GM18508 (cell line): ENCODE data around the gene OR2AK2.

Experiments used
- ATAC-seq: cut with Tn5 transposase; IDR thresholded peaks from one replicate; pipeline ENCODE4 v1.9.1; 2021; ENCODE audit warnings: moderate number of reproducible peaks; ENCODE audit not compliant: insufficient read depth, unreplicated experiment

Gene OR2AK2

DNA sequence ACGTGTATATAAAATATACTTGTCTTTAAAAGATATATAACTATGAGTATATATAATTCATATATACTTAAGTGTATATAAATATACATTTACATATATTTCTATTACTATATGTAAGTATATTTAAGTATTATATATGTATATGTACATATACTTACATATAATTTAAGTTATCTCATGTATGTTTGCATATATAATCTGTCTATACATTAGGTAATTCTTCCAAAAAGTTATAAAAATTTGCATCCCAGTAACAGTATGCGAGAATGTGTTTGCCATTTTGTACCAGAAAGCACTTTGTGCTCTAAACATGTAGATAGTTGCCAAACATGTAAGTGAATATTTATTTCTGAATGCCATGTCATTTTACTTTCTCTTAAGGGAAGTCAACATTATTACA is at the start of gene OR2AK2:
Gene OR2AK2 (plus strand): TSS at position 301 of the 400 bp plus-strand sequence. CDS start 144 bp downstream, outside the sequence.
- no peak for ATAC-seq

- no peak for ATAC-seq
Measured at GRCh38 chr1:247919952-247920351, 45.1 kb upstream of the OR2AK2 start, which contains the start of gene OR2T8. Gene OR2T8, plus strand, starts transcription at chr1:247920252. Its CDS starts 766 bp downstream, at chr1:247921018.

DNA sequence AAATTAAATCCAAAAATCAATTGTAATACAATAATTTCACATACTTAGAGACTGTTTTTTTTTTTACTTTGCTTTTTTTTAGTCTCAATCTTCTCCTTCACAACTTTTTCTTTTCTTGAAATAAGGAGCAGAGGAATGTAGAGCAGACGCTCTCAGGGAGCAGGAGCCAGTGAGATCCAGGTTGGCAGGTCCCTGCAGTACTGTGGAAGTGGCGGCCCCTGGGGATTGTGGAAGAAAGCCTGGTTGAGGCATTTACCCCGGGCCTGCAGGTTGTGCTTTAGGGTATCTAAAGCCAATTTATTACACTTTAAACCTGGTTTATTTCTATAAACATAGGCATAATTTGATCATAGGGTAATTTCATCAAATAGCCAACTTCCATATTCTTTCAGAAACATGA is 41.1 kb upstream of the OR2AK2 start:
- ATAC-seq: no peak

DNA sequence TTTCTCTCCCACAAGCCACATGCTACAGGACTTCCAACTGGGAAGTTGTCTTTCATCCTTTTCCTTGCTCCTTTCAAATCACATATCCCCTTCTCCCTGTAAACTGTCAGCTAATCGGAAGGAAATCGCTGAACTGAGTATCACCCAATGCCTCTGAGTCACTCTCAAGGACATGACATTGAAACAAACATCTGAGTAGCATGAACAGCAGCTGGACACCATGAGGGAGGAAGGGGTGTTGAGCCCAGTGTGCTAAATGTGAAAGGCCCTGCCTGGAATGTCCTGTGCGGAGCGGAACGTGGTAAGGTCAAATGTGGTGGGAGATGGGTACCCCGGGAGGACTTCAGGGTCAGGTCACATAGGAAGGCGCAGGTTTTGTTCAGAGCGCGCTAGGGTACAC is 40.2 kb upstream of the OR2AK2 start, which contains the start of gene OR2AJ1:
Gene OR2AJ1 (plus strand): TSS at position 22 of the 400 bp plus-strand sequence. CDS start 8,880 bp downstream, outside the sequence.
- ATAC-seq: no peak

DNA sequence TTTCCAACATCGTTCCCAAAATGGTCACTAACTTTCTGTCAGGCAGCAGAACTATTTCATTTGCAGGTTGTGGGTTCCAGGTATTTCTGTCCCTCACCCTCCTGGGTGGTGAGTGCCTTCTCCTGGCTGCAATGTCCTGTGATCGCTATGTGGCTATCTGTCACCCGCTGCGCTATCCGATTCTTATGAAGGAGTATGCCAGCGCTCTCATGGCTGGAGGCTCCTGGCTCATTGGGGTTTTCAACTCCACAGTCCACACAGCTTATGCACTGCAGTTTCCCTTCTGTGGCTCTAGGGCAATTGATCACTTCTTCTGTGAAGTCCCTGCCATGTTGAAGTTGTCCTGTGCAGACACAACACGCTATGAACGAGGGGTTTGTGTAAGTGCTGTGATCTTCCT is 31.0 kb upstream of the OR2AK2 start:
- no peak for ATAC-seq

DNA sequence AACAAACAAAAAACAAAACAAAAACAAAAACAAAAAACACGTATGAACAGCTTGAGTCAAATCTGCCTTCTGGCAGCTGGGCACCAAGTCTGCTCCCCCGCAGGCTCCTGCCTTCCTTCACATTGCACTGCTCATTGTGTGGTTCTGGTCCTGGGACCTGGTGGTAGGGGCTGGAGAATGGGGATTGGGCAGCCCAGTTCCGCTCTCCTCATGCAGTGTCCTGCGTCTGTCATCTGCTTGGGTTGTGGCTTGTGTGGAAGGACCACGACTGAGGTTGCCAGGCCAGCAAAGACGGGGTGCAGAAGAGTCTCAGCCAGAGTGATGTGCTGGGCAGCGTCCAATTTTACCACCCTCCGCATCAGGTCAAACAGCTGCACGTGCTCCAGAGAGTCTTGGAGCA is 29.3 kb upstream of the OR2AK2 start:
- ATAC-seq: no peak

DNA sequence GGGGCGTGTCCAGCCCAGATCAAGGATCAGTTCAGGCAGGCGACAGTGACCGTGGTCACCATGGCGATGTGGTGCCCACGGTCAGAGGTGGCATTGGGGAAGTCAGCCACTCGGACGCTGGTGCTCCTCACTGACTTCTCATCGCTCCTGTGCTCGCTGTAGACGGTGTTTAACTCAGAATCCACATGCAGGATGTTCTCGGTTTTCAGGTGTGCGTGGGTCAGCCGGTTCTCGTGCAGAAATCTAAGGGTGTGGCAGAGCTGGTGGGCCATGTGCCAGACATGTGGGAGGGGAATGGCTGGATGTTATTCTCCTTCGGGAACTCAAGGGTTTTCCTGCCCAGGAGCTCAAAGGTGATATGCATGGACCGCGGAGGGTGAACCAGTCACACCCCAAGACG is 28.6 kb upstream of the OR2AK2 start:
- no peak for ATAC-seq

- peak; percentile 96 for ATAC-seq
Measured at GRCh38 chr1:247936965-247937734, 27.9 kb upstream of the OR2AK2 start.

DNA sequence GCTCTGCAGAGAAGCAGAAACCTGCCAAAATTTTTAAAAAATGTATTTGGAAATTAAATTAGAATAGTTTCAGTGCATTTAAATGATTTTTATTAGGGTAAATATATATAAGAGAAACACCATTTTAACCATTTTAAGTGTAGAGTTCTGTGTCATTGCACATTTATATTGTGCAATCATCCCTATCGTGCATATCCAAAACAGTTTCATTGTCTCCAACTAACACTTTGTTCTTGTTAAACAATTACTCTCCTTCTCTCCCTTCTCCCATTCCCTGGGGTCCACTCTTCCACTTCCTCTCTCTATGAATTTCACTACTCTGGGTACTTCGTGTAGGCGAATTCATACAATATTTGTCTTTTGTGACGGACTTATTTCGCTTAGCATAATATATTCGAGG is 22.4 kb upstream of the OR2AK2 start:
- no peak for ATAC-seq

DNA sequence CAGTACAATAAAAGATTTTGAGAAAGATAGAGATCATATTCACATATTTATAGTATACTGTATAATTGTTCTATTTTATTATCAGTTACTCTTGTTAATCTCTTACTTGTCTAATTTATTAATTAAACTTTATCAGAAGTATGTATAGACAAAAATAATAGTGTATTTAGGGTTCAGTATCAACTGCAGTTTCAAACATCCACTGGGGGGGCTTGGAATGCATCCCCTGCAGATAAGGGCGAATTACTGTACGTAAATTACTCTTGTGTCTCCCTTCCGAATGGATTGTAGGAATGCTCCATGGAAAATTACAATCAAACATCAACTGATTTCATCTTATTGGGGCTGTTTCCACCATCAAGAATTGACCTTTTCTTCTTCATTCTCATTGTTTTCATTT is 16.5 kb upstream of the OR2AK2 start, which contains the start of gene OR2L8:
Gene OR2L8 (plus strand): TSS at position 301 of the 400 bp plus-strand sequence. CDS start 0 bp downstream, at position 301.
- ATAC-seq: no peak

DNA sequence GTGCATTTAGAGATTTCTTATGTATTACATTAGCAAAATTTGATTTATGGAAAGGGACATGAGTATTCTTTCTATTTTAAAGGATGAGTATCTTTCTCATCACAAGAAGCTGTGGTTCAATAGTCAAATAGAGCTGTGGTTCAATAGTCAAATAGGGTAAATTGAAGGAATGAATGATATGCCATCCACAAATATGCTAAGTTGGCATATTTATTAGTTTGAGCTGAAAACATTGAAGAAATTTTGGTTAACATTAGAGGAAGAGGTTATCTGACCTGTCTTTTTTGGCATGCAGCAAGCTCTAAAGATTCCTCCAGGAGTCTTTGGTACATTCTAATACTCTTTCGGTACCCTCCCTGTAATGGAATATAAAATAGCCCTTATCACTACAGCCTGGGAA is 11.6 kb upstream of the OR2AK2 start:
- no peak for ATAC-seq

- no peak for ATAC-seq
Measured at GRCh38 chr1:247961791-247962190, 3.2 kb upstream of the OR2AK2 start.

GRCh38 chr1:247962911-247963588 is 2.0 kb upstream of the OR2AK2 start:
- no peak for ATAC-seq

GRCh38 chr1:247966532-247967204 is 1.6 kb downstream of the OR2AK2 start:
- ATAC-seq: no peak

DNA sequence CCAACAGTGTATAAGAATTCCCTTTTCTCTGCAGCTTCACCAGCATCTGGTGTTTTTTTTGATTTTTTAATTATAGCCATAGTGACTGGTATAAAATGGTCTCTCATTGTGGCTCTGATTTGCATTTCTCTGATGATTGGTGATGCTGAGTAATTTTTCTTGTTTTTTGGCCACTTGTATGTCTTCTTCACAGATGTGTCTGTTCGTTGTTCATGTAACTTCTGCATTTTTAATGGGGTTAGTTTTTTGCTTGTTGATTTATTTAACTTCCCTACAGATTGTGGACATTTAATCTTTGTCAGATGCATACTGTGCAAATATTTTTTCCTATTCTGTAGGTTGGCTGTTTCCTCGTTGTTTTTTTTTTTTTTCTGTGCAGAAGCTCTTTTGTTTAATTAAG is 28.0 kb downstream of the OR2AK2 start:
- ATAC-seq: no peak

DNA sequence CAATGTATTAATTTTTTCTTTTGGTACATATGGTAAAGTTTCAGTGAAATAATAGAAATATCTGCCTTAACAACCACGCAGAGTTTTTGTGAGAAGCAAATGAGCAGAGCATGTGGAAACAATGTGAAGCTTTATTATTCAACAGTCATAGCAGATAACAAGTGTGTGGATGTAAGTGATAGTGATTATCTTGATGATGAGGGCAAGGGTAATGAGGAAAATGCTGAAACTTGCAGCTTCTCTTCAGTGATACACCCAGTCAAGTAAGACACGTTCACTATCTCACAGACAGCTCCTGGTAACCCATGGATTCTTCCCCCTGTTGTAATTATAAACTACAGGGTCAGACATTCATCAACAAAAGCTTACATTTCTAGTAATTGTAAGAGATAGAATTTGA is 33.8 kb downstream of the OR2AK2 start:
- ATAC-seq: no peak

- no peak for ATAC-seq
Measured at GRCh38 chr1:248000169-248000568, 35.1 kb downstream of the OR2AK2 start.

- ATAC-seq: no peak
Measured at GRCh38 chr1:248007778-248008177, 42.7 kb downstream of the OR2AK2 start.

- no peak for ATAC-seq
Measured at GRCh38 chr1:248009681-248010080, 44.6 kb downstream of the OR2AK2 start.

GRCh38 chr1:248013229-248013710 is 48.2 kb downstream of the OR2AK2 start, which contains the start of gene OR2L5:
Gene OR2L5, plus strand, starts transcription at chr1:248013660. Its CDS starts 8,288 bp downstream, at chr1:248021948.
- ATAC-seq: no peak

DNA sequence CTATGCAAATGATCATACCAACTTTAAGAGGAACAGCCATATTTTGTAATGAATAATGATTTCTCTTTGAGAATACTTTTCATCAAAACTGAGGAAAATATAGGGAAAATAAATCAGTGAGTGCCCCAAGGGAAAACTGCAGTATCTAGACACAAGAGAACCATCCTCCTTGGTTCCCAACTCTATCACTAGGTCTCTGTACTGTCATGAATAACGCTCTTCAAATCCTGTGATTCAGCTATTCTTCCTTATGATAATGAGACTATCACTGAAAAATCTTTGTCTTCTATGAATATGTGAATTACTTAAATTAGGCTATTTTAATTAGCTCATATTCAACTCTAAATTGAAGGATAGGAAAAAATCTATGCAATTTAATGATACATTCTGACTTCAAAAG is 50.8 kb downstream of the OR2AK2 start:
- ATAC-seq: no peak
